Activated naive CD8-positive, alpha-beta T cell treated with anti-CD3 and anti-CD28 coated beads for 36 hours (primary cell): Measurements from ENCODE around the gene AZI2. TPM values are rescaled to one million over a fixed set of nuclear protein-coding genes. Genes with fewer than 3 reads are reported as not detected.
A peak's percentile ranks its signal among the peaks of the same experiment; 100 is the strongest.

Source experiments
- DNase-seq: peaks from one replicate; pipeline ENCODE4 v3.0.0; 2021
- H3K27ac Mint-ChIP-seq: one replicate; pipeline ENCODE4 v1.8.0; 2022; ENCODE audit warnings: mild to moderate bottlenecking, moderate library complexity, mixed read lengths
- H3K27me3 Mint-ChIP-seq: one replicate; pipeline ENCODE4 v1.8.0; 2022; ENCODE audit warnings: mild to moderate bottlenecking, mixed read lengths
- H3K36me3 Mint-ChIP-seq: one replicate; pipeline ENCODE4 v1.8.0; 2021; ENCODE audit warnings: mild to moderate bottlenecking, mixed read lengths
- H3K4me1 Mint-ChIP-seq: one replicate; pipeline ENCODE4 v1.8.0; 2021; ENCODE audit warnings: mixed read lengths
- H3K4me3 Mint-ChIP-seq: one replicate; pipeline ENCODE4 v1.8.0; 2022; ENCODE audit warnings: mild to moderate bottlenecking, moderate library complexity, mixed read lengths
- H3K9me3 Mint-ChIP-seq: one replicate; pipeline ENCODE4 v1.8.0; 2022; ENCODE audit warnings: mixed read lengths
- total RNA-seq, 2 experiments: library from RNA; stranded (reverse); gene quantifications; one replicate each; pipeline ENCODE4 v1.2.3, GENCODE V29; 2021

The AZI2 gene
- 10 to 100 TPM; 38.3 to 42.0 TPM for total RNA-seq

- peaks cover 10% of the 10 kb centered on the region for H3K9me3 Mint-ChIP-seq
- H3K27ac Mint-ChIP-seq: peak within 1 kb of the TSS; percentile 98
- peaks cover 43% of the 10 kb centered on the region for H3K36me3 Mint-ChIP-seq
- peak; percentile 95 for DNase-seq
- H3K4me1 Mint-ChIP-seq: peaks cover 36% of the 10 kb centered on the region
- H3K4me3 Mint-ChIP-seq: peak within 1 kb of the TSS; percentile 93
- no peaks in the 10 kb centered on the region for H3K27me3 Mint-ChIP-seq
These were observed at the start of gene AZI2, which contains the start of gene ZCWPW2 for GRCh38 chr3:28348629-28349468. Gene AZI2 (minus strand): TSS chr3:28348824. CDS start chr3:28340617, 8,207 bp downstream. Gene ZCWPW2 (plus strand): TSS chr3:28348721. CDS start chr3:28413069, 64,348 bp downstream.

- Mint-ChIP-seq H3K4me3 (no peak overlapping the region), H3K27ac (no peak overlapping the region), H3K4me1 (no peaks in the 10 kb centered on the region), H3K27me3 (no peaks in the 10 kb centered on the region), H3K9me3 (peaks cover 31% of the 10 kb centered on the region), H3K36me3 (peaks cover 3% of the 10 kb centered on the region)
- no peak for DNase-seq
These were observed 40.4 kb upstream of the AZI2 start for GRCh38 chr3:28388978-28389377.

GRCh38 chr3:28386049-28386448 lies 37.4 kb upstream of the AZI2 start:
- Mint-ChIP-seq H3K36me3 (peaks cover 3% of the 10 kb centered on the region), H3K27ac (no peak overlapping the region), H3K9me3 (peaks cover 8% of the 10 kb centered on the region), H3K27me3 (no peaks in the 10 kb centered on the region), H3K4me1 (no peaks in the 10 kb centered on the region), H3K4me3 (no peak overlapping the region)
- no peak for DNase-seq

GRCh38 chr3:28376424-28376823 lies 27.8 kb upstream of the AZI2 start:
- Mint-ChIP-seq H3K4me3 (no peak overlapping the region), H3K27ac (no peak overlapping the region), H3K27me3 (no peaks in the 10 kb centered on the region), H3K9me3 (peaks cover 11% of the 10 kb centered on the region), H3K36me3 (peaks cover 5% of the 10 kb centered on the region), H3K4me1 (no peaks in the 10 kb centered on the region)
- DNase-seq: no peak

GRCh38 chr3:28349469-28350000 lies 911 bp upstream of the AZI2 start:
- H3K27me3 Mint-ChIP-seq: no peaks in the 10 kb centered on the region
- no peak for DNase-seq
- H3K36me3 Mint-ChIP-seq: peaks cover 48% of the 10 kb centered on the region
- H3K4me3 Mint-ChIP-seq: peak overlapping the region; percentile 93
- peaks cover 15% of the 10 kb centered on the region for H3K9me3 Mint-ChIP-seq
- peak overlapping the region; percentile 98 for H3K27ac Mint-ChIP-seq
- H3K4me1 Mint-ChIP-seq: peaks cover 36% of the 10 kb centered on the region

- H3K4me3 Mint-ChIP-seq: peak overlapping the region; percentile 93
- peaks cover 7% of the 10 kb centered on the region for H3K9me3 Mint-ChIP-seq
- peaks cover 39% of the 10 kb centered on the region for H3K36me3 Mint-ChIP-seq
- peak overlapping the region; percentile 98 for H3K27ac Mint-ChIP-seq
- peaks cover 39% of the 10 kb centered on the region for H3K4me1 Mint-ChIP-seq
- no peak for DNase-seq
- H3K27me3 Mint-ChIP-seq: no peaks in the 10 kb centered on the region
These were observed 377 bp downstream of the AZI2 start for GRCh38 chr3:28348265-28348628.

GRCh38 chr3:28347374-28348264 lies 1.0 kb downstream of the AZI2 start:
- H3K27ac Mint-ChIP-seq: peak overlapping the region; percentile 98
- peak overlapping the region; percentile 93 for H3K4me3 Mint-ChIP-seq
- H3K4me1 Mint-ChIP-seq: peaks cover 45% of the 10 kb centered on the region
- peaks cover 7% of the 10 kb centered on the region for H3K9me3 Mint-ChIP-seq
- H3K27me3 Mint-ChIP-seq: no peaks in the 10 kb centered on the region
- no peak for DNase-seq
- H3K36me3 Mint-ChIP-seq: peaks cover 35% of the 10 kb centered on the region

- no peak for DNase-seq
- Mint-ChIP-seq H3K27me3 (no peaks in the 10 kb centered on the region), H3K36me3 (peaks cover 22% of the 10 kb centered on the region), H3K4me1 (peaks cover 53% of the 10 kb centered on the region), H3K4me3 (no peak overlapping the region), H3K9me3 (no peaks in the 10 kb centered on the region), H3K27ac (no peak overlapping the region)
These were observed 2.9 kb downstream of the AZI2 start for GRCh38 chr3:28345690-28346089.

GRCh38 chr3:28343144-28343543 lies 5.5 kb downstream of the AZI2 start:
- no peak for DNase-seq
- Mint-ChIP-seq H3K27ac (no peak overlapping the region), H3K4me1 (peaks cover 47% of the 10 kb centered on the region), H3K4me3 (no peak overlapping the region), H3K36me3 (peaks cover 14% of the 10 kb centered on the region), H3K27me3 (no peaks in the 10 kb centered on the region), H3K9me3 (no peaks in the 10 kb centered on the region)

GRCh38 chr3:28337230-28337629 lies 11.4 kb downstream of the AZI2 start:
- no peaks in the 10 kb centered on the region for H3K27me3 Mint-ChIP-seq
- H3K27ac Mint-ChIP-seq: no peak overlapping the region
- no peaks in the 10 kb centered on the region for H3K9me3 Mint-ChIP-seq
- DNase-seq: no peak
- H3K4me3 Mint-ChIP-seq: no peak overlapping the region
- H3K36me3 Mint-ChIP-seq: peaks cover 3% of the 10 kb centered on the region
- peaks cover 14% of the 10 kb centered on the region for H3K4me1 Mint-ChIP-seq

- H3K9me3 Mint-ChIP-seq: no peaks in the 10 kb centered on the region
- H3K36me3 Mint-ChIP-seq: peaks cover 3% of the 10 kb centered on the region
- no peak overlapping the region for H3K27ac Mint-ChIP-seq
- no peak for DNase-seq
- H3K4me3 Mint-ChIP-seq: no peak overlapping the region
- H3K4me1 Mint-ChIP-seq: peaks cover 7% of the 10 kb centered on the region
- no peaks in the 10 kb centered on the region for H3K27me3 Mint-ChIP-seq
These were observed 13.4 kb downstream of the AZI2 start for GRCh38 chr3:28335246-28335645.

- H3K4me3 Mint-ChIP-seq: no peak overlapping the region
- no peaks in the 10 kb centered on the region for H3K27me3 Mint-ChIP-seq
- no peak for DNase-seq
- H3K9me3 Mint-ChIP-seq: no peaks in the 10 kb centered on the region
- H3K27ac Mint-ChIP-seq: no peak overlapping the region
- H3K36me3 Mint-ChIP-seq: peaks cover 3% of the 10 kb centered on the region
- peaks cover 7% of the 10 kb centered on the region for H3K4me1 Mint-ChIP-seq
These were observed 14.1 kb downstream of the AZI2 start for GRCh38 chr3:28334552-28334951.

- DNase-seq: no peak
- Mint-ChIP-seq H3K9me3 (no peaks in the 10 kb centered on the region), H3K27me3 (no peaks in the 10 kb centered on the region), H3K27ac (no peak overlapping the region), H3K4me3 (no peak overlapping the region), H3K36me3 (peaks cover 9% of the 10 kb centered on the region), H3K4me1 (peaks cover 15% of the 10 kb centered on the region)
These were observed 20.2 kb downstream of the AZI2 start for GRCh38 chr3:28328188-28329151.

- peak; percentile 19 for DNase-seq
- Mint-ChIP-seq H3K36me3 (peaks cover 14% of the 10 kb centered on the region), H3K4me1 (peaks cover 16% of the 10 kb centered on the region), H3K4me3 (no peak overlapping the region), H3K27ac (peak overlapping the region; percentile 81), H3K9me3 (no peaks in the 10 kb centered on the region), H3K27me3 (no peaks in the 10 kb centered on the region)
These were observed 22.1 kb downstream of the AZI2 start for GRCh38 chr3:28326458-28326926.
